Endothelial cell of umbilical vein (primary cell): ENCODE data around the gene FHOD1. TPM values are rescaled to one million over a fixed set of nuclear protein-coding genes. Genes with fewer than 3 reads are reported as not detected.

Source experiments
- BruUV-seq: library from RNA; stranded (reverse); fragments of 400-500 nt; replicated peaks from 2 replicates; lab custom pipeline; 2021; lab: Mats Ljungman, UMichigan
- CTCF ChIA-PET: fragments of 300-600, 350-600 bp; sonication (Branson Sonifier 250); formaldehyde crosslinking; loops from one replicate; lab custom pipeline; 2021; ENCODE audit warnings: antibody characterized with exemption, inconsistent platforms; lab: Charles Lee
- POLR2A ChIA-PET: fragments of 300-600, 350-600 bp; sonication (Branson Sonifier 250); formaldehyde crosslinking; loops from one replicate; lab custom pipeline; 2021; ENCODE audit warnings: antibody characterized with exemption, inconsistent platforms; lab: Charles Lee
- DNase-seq: peaks from one replicate; pipeline ENCODE4 v3.0.0-alpha.2; 2011; ENCODE audit warnings: low read depth, low spot score
- FAIRE-seq: peaks from 2 replicates; lab custom pipeline; 2011; peaks lifted over from hg19 to GRCh38; lab: Jason Lieb, UNC
- H2AFZ ChIP-seq: 2 replicates; pipeline ENCODE4 v1.6.0; 2012; ENCODE audit warnings: low read depth, low read length, control low read depth, inconsistent platforms
- H3K27ac ChIP-seq: 2 replicates; pipeline ENCODE4 v1.5.1; 2011; ENCODE audit warnings: low read depth, mild to moderate bottlenecking, control low read depth, low read length, moderate library complexity; ENCODE audit not compliant: insufficient read depth
- H3K27me3 ChIP-seq, 2 experiments: 2 replicates each; pipeline versions ENCODE4 v1.6.0 to v1.6.1; 2011; ENCODE audit warnings: low read length in 2 of 2, mixed read lengths in 1 of 2; ENCODE audit not compliant: control insufficient read depth in 2 of 2, insufficient read depth in 2 of 2
- H3K36me3 ChIP-seq, 2 experiments: 2 replicates in 1 of 2; 3 replicates in 1 of 2; pipeline ENCODE4 v1.5.1; 2011; ENCODE audit warnings: low read length in 2 of 2, mild to moderate bottlenecking in 1 of 2, moderate library complexity in 1 of 2; ENCODE audit not compliant: control insufficient read depth in 2 of 2, insufficient read depth in 2 of 2; ENCODE audit errors: extremely low read depth in 1 of 2
- H3K4me1 ChIP-seq: 3 replicates; pipeline ENCODE4 v1.5.1; 2011; ENCODE audit warnings: mild to moderate bottlenecking, low read length; ENCODE audit not compliant: control insufficient read depth, insufficient read depth; ENCODE audit errors: extremely low read depth
- H3K4me2 ChIP-seq: 2 replicates; pipeline ENCODE4 v1.6.1; 2011; ENCODE audit warnings: low read length, control low read depth, mixed read lengths; ENCODE audit not compliant: insufficient read depth
- H3K4me3 ChIP-seq, 3 experiments: fragments of 200-600 bp in 1 of 3; sonication (generic), shearing (Covaris generic) in 1 of 3; replicated peaks in 1 of 3; 2 replicates each; pipeline ENCODE4 v1.5.1; 2011 to 2016; ENCODE audit warnings: control low read depth in 3 of 3, low read length in 3 of 3, mild to moderate bottlenecking in 2 of 3, inconsistent platforms in 1 of 3, low read depth in 1 of 3, moderate library complexity in 1 of 3; ENCODE audit not compliant: insufficient read depth in 1 of 3
- H3K79me2 ChIP-seq: 2 replicates; pipeline ENCODE4 v1.6.0; 2012; ENCODE audit warnings: low read length, inconsistent platforms; ENCODE audit not compliant: control insufficient read depth, insufficient read depth
- H3K9ac ChIP-seq: replicated peaks from 2 replicates; pipeline ENCODE3; 2011; ENCODE audit warnings: low read length, control low read depth; ENCODE audit not compliant: insufficient read depth; ENCODE audit errors: extremely low read depth
- H3K9me1 ChIP-seq: replicated peaks from 3 replicates; pipeline ENCODE4 v1.6.0; 2011; ENCODE audit warnings: mild to moderate bottlenecking, low read length; ENCODE audit not compliant: control insufficient read depth, insufficient read depth; ENCODE audit errors: extremely low read depth
- H3K9me3 ChIP-seq: replicated peaks from 2 replicates; pipeline ENCODE4 v1.5.1; 2012; ENCODE audit warnings: low read length, inconsistent platforms; ENCODE audit not compliant: control insufficient read depth, insufficient read depth
- H4K20me1 ChIP-seq: replicated peaks from 2 replicates; pipeline ENCODE3; 2011; ENCODE audit warnings: mild to moderate bottlenecking, low read length; ENCODE audit not compliant: control insufficient read depth, insufficient read depth; ENCODE audit errors: extremely low read depth
- CTCF ChIP-seq, 2 donors: IDR thresholded peaks; 1 replicate in 1 of 2; 2 replicates in 1 of 2; pipeline ENCODE4 v1.5.1; 2011; ENCODE audit warnings: low read length in 2 of 2, mild to moderate bottlenecking in 2 of 2, moderate library complexity in 2 of 2, control low read depth in 1 of 2, inconsistent platforms in 1 of 2, low read depth in 1 of 2; ENCODE audit not compliant: insufficient read depth in 1 of 2; ENCODE audit errors: extremely low read depth in 1 of 2
- EZH2 ChIP-seq: IDR thresholded peaks from 2 replicates; pipeline ENCODE4 v1.6.1; 2012; ENCODE audit warnings: borderline replicate concordance, low read depth, mild to moderate bottlenecking, moderate library complexity, low read length, inconsistent platforms; ENCODE audit not compliant: severe bottlenecking
- FOS ChIP-seq: IDR thresholded peaks from 2 replicates; pipeline ENCODE4 v1.6.1; 2011; ENCODE audit warnings: mild to moderate bottlenecking, low read length, moderate library complexity, borderline replicate concordance; ENCODE audit not compliant: insufficient read depth
- GATA2 ChIP-seq: IDR thresholded peaks from 2 replicates; pipeline ENCODE4 v1.7.0; 2011; ENCODE audit warnings: low read depth, mild to moderate bottlenecking, moderate library complexity, mixed read lengths, low read length; ENCODE audit not compliant: insufficient read length, insufficient read depth
- JUN ChIP-seq: IDR thresholded peaks from 2 replicates; pipeline ENCODE4 v1.6.1; 2011; ENCODE audit warnings: borderline replicate concordance, low read depth; ENCODE audit not compliant: insufficient read length, insufficient read depth
- MAX ChIP-seq: IDR thresholded peaks from 2 replicates; pipeline ENCODE4 v1.6.1; 2011; ENCODE audit not compliant: insufficient read depth, insufficient read length
- MYC ChIP-seq: IDR thresholded peaks from one replicate; pipeline ENCODE4 v1.6.1; 2011; ENCODE audit warnings: mild to moderate bottlenecking, low read depth, low read length
- POLR2A ChIP-seq: IDR thresholded peaks from 2 replicates; pipeline ENCODE4 v1.6.1; 2012; ENCODE audit warnings: low read depth, mild to moderate bottlenecking, control low read depth, low read length
- POLR2AphosphoS5 ChIP-seq: IDR thresholded peaks from 2 replicates; pipeline ENCODE4 v1.6.1; 2012; ENCODE audit warnings: low read depth, mild to moderate bottlenecking, control low read depth, low read length, moderate library complexity; ENCODE audit not compliant: insufficient read depth
- dilution Hi-C: fragments of 300-500 bp; cut with MboI; formaldehyde crosslinking; loops from one replicate; pipeline ENCODE4 v1.15.0; 2019; ENCODE audit warnings: low sequenced_read_pairs; ENCODE audit not compliant: extremely low pct_ligation_motif_present
- intact Hi-C: fragments of 100-400 bp; cut with micrococcal nuclease; formaldehyde crosslinking; loops from one replicate; pipeline ENCODE4 v1.10.0; 2022
- polyA plus RNA-seq, 4 experiments: library from polyadenylated mRNA; depleted of rRNA in 3 of 4; stranded (reverse) in 3 of 4; unstranded in 1 of 4; fragments of >200 nt; gene quantifications; 2 replicates each; pipeline versions ENCODE4 v1.2.1 to v1.2.3, GENCODE V29; 2011 to 2012; ENCODE audit warnings: missing spikeins in 1 of 4
- total RNA-seq: library from RNA; stranded (reverse); gene quantifications from 2 replicates; pipeline ENCODE4 v1.2.3, GENCODE V29; 2021

The FHOD1 gene
- total and polyA plus RNA-seq, 2 donors (not counting 3 experiments of a cell fraction or from before 2014, with no cell fraction given): 63.6 to 124 TPM

GRCh38 chr16:67250045-67250327 is 2.7 kb upstream of the FHOD1 start:
- no peak overlapping the region for H3K9ac ChIP-seq

More at GRCh38 chr16:67250045-67250327, 2.7 kb upstream of the FHOD1 start:
- FAIRE-seq (no peak), DNase-seq (no peak)
- Histone ChIP-seq H3K27ac (no peak overlapping the region), H4K20me1 (no peaks in the 10 kb centered on the region), H3K4me3 (no peak overlapping the region), H3K36me3 (no peaks in the 10 kb centered on the region), H3K4me2 (no peak overlapping the region), H2AFZ (no peak overlapping the region), H3K9me1 (no peaks in the 10 kb centered on the region), H3K79me2 (peaks cover 12% of the 10 kb centered on the region), H3K27me3 (peaks cover 0 to 3% of the 10 kb centered on the region in 2 experiments), H3K9me3 (no peaks in the 10 kb centered on the region), H3K4me1 (peaks cover 23% of the 10 kb centered on the region)
- no TSS peak for BruUV-seq
- CTCF ChIA-PET: interaction anchor here (1.4 to 3.2 kb wide), 3 partner anchors 8 to 34 kb away, joined by 6 to 18 read pairs (median 11); no protein-coding TSS in a partner anchor
- dilution Hi-C loops (no loop called here), intact Hi-C loops (no loop called here)
- TF ChIP-seq POLR2A (no peak), POLR2AphosphoS5 (no peak), MAX (no peak), MYC (no peak), CTCF (IDR thresholded peaks at IDR 0.05; ENCODE audit: extremely low read depth in 1 of 2, insufficient read depth in 1 of 2, low read depth in 1 of 2, low read length in 2 of 2) (no peak), GATA2 (no peak), FOS (no peak), EZH2 (no peak), JUN (no peak)
- POLR2A ChIA-PET: no interaction called here
